ENCODE data around the gene CWH43.
"Not testable (repeated sequence)": the region's sequence is repeated elsewhere in the genome, so short reads cannot be mapped to it uniquely, and the experiment has no call there.

Gene CWH43

GRCh38 chr4:49018718-49019295, 32.7 kb downstream of the CWH43 start:
- H3K27me3 ChIP-seq (ENCODE audit: insufficient read depth, low read length), result no peaks in the 10 kb centered on the region
- H3K4me3 ChIP-seq (ENCODE audit: low read length), result no peak overlapping the region
- H3K9ac ChIP-seq (ENCODE audit: low read depth, low read length), result no peak overlapping the region
- no peaks in the 10 kb centered on the region for H3K4me1 ChIP-seq (ENCODE audit: insufficient read depth, low read length)
- H3K36me3 ChIP-seq (ENCODE audit: insufficient read depth, low read length), result no peaks in the 10 kb centered on the region
- H3K9me3 ChIP-seq (ENCODE audit: insufficient read depth, low read depth, low read length), result peaks cover 75% of the 10 kb centered on the region
- WGBS, result 71% methylated on average over 1 of the region's 2 CpGs
- H3K27ac ChIP-seq (ENCODE audit: low read depth, low read length), result no peak overlapping the region

- Histone ChIP-seq H3K9me3 (ENCODE audit: insufficient read depth, low read depth, low read length) (peaks cover 95% of the 10 kb centered on the region), H3K4me1 (ENCODE audit: insufficient read depth, low read length) (no peaks in the 10 kb centered on the region), H3K4me3 (ENCODE audit: low read length) (no peak overlapping the region), H3K36me3 (ENCODE audit: insufficient read depth, low read length) (no peaks in the 10 kb centered on the region), H3K9ac (ENCODE audit: low read depth, low read length) (no peak overlapping the region), H3K27me3 (ENCODE audit: insufficient read depth, low read length) (no peaks in the 10 kb centered on the region), H3K27ac (ENCODE audit: low read depth, low read length) (no peak overlapping the region)
- WGBS, result 69% methylated on average over 11 of the region's 11 CpGs
These were observed 46.5 kb downstream of the CWH43 start for GRCh38 chr4:49032440-49033161.

DNA sequence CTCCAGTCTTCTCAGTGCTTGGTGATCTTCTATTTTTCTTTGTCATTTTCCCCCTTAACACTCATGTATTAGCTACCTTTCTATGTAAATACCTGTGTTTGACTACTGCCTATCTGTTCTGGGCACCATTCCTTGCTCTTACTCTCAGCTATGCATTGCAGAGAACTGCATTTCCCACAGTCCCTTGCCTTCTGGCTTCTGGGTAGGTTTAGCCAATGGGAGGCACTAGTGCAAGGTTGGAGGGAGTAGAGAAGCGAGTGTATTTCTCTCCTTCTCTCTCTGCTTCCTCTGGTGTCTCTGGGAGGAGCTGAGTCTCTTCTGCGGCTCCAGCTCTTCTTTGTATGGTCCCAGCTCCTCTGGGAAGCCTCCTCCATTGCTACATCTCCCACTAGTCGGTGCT, 50.5 kb downstream of the CWH43 start:
- Histone ChIP-seq H3K9ac (ENCODE audit: low read depth, low read length) (no peak overlapping the region), H3K27ac (ENCODE audit: low read depth, low read length) (no peak overlapping the region), H3K4me1 (ENCODE audit: insufficient read depth, low read length) (no peaks in the 10 kb centered on the region), H3K4me3 (ENCODE audit: low read length) (no peak overlapping the region), H3K36me3 (ENCODE audit: insufficient read depth, low read length) (no peaks in the 10 kb centered on the region), H3K9me3 (ENCODE audit: insufficient read depth, low read depth, low read length) (peaks cover 70% of the 10 kb centered on the region), H3K27me3 (ENCODE audit: insufficient read depth, low read length) (no peaks in the 10 kb centered on the region)
- 48% methylated on average over 2 of the region's 3 CpGs for WGBS

- Histone ChIP-seq H3K9ac (ENCODE audit: low read depth, low read length) (no peak overlapping the region), H3K4me3 (ENCODE audit: low read length) (no peak overlapping the region), H3K9me3 (ENCODE audit: insufficient read depth, low read depth, low read length) (peaks cover 73% of the 10 kb centered on the region), H3K27ac (ENCODE audit: low read depth, low read length) (no peak overlapping the region), H3K27me3 (ENCODE audit: insufficient read depth, low read length) (no peaks in the 10 kb centered on the region), H3K36me3 (ENCODE audit: insufficient read depth, low read length) (no peaks in the 10 kb centered on the region), H3K4me1 (ENCODE audit: insufficient read depth, low read length) (no peaks in the 10 kb centered on the region)
- 63% methylated on average over 3 of the region's 3 CpGs for WGBS
These were observed 58.2 kb downstream of the CWH43 start for GRCh38 chr4:49044270-49044669.

- H3K9ac ChIP-seq (ENCODE audit: low read depth, low read length), result no peak overlapping the region
- no peaks in the 10 kb centered on the region for H3K27me3 ChIP-seq (ENCODE audit: insufficient read depth, low read length)
- H3K9me3 ChIP-seq (ENCODE audit: insufficient read depth, low read depth, low read length), result peaks cover 92% of the 10 kb centered on the region
- H3K4me3 ChIP-seq (ENCODE audit: low read length), result no peak overlapping the region
- H3K4me1 ChIP-seq (ENCODE audit: insufficient read depth, low read length), result no peaks in the 10 kb centered on the region
- no peak overlapping the region for H3K27ac ChIP-seq (ENCODE audit: low read depth, low read length)
- no peaks in the 10 kb centered on the region for H3K36me3 ChIP-seq (ENCODE audit: insufficient read depth, low read length)
These were observed 72.2 kb downstream of the CWH43 start for GRCh38 chr4:49058306-49058705.

GRCh38 chr4:49063670-49064069, 77.6 kb downstream of the CWH43 start:
- peaks cover 94% of the 10 kb centered on the region for H3K9me3 ChIP-seq (ENCODE audit: insufficient read depth, low read depth, low read length)
- no peaks in the 10 kb centered on the region for H3K27me3 ChIP-seq (ENCODE audit: insufficient read depth, low read length)
- H3K4me3 ChIP-seq (ENCODE audit: low read length), result no peak overlapping the region
- no peaks in the 10 kb centered on the region for H3K36me3 ChIP-seq (ENCODE audit: insufficient read depth, low read length)
- 48% methylated on average over 2 of the region's 2 CpGs for WGBS
- H3K27ac ChIP-seq (ENCODE audit: low read depth, low read length), result no peak overlapping the region
- no peak overlapping the region for H3K9ac ChIP-seq (ENCODE audit: low read depth, low read length)
- H3K4me1 ChIP-seq (ENCODE audit: insufficient read depth, low read length), result no peaks in the 10 kb centered on the region

GRCh38 chr4:49072196-49072595, 86.1 kb downstream of the CWH43 start:
- not testable (repeated sequence) for H3K9ac ChIP-seq (ENCODE audit: low read depth, low read length); H3K4me1 ChIP-seq (ENCODE audit: insufficient read depth, low read length); H3K4me3 ChIP-seq (ENCODE audit: low read length); H3K27me3 ChIP-seq (ENCODE audit: insufficient read depth, low read length); H3K36me3 ChIP-seq (ENCODE audit: insufficient read depth, low read length); H3K27ac ChIP-seq (ENCODE audit: low read depth, low read length)
- 81% methylated on average over 11 of the region's 11 CpGs for WGBS
- peaks cover 22% of the 10 kb centered on the region for H3K9me3 ChIP-seq (ENCODE audit: insufficient read depth, low read depth, low read length)

DNA sequence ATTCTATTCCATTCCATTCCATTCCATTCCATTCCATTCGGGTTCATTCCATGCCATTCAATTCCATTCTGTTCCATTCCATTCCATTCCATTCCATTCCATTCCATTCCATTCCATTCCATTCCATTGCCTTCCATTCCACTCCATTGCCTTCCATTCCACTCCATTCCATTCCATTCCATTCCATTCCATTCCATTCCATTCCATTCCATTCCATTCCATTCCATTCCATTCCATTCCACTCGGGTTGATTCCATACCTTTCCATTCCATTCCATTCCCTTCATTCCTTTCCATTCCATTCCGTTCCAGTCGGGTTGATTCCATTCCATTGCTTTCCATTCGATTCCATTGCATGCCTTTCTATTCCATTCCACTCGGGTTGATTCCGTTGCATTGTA, 105.8 kb downstream of the CWH43 start:
- H3K36me3 ChIP-seq (ENCODE audit: insufficient read depth, low read length); H3K9ac ChIP-seq (ENCODE audit: low read depth, low read length); H3K4me3 ChIP-seq (ENCODE audit: low read length); H3K4me1 ChIP-seq (ENCODE audit: insufficient read depth, low read length); H3K27me3 ChIP-seq (ENCODE audit: insufficient read depth, low read length); H3K27ac ChIP-seq (ENCODE audit: low read depth, low read length): not testable (repeated sequence)
- WGBS, result 71% methylated on average over 7 of the region's 7 CpGs
- peaks cover 69% of the 10 kb centered on the region for H3K9me3 ChIP-seq (ENCODE audit: insufficient read depth, low read depth, low read length)

GRCh38 chr4:49092608-49093135, 106.6 kb downstream of the CWH43 start:
- H3K27me3 ChIP-seq (ENCODE audit: insufficient read depth, low read length); H3K9ac ChIP-seq (ENCODE audit: low read depth, low read length); H3K36me3 ChIP-seq (ENCODE audit: insufficient read depth, low read length); H3K4me1 ChIP-seq (ENCODE audit: insufficient read depth, low read length); H3K27ac ChIP-seq (ENCODE audit: low read depth, low read length): not testable (repeated sequence)
- Histone ChIP-seq H3K9me3 (ENCODE audit: insufficient read depth, low read depth, low read length) (peaks cover 69% of the 10 kb centered on the region), H3K4me3 (ENCODE audit: low read length) (peak overlapping the region; percentile 1; the same call in 1 of the 2 replicates)
- WGBS, result 71% methylated on average over 11 of the region's 11 CpGs

DNA sequence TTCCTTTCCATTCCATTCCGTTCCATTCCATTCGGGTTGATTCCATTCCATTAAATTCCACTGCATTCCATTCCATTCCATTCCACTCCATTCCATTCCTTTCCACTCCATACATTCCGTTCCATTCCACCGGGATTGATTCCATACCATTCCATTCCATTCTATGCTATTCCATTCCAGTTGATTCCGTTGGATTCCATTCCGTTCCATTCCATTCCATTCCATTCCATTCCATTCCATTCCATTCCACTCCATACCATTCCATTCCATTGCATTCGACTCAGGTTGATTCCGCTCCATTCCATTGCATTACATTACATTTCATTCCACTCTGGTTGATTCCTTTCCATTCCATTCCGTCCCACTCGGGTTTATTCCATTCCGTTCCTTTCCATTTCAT, 110.1 kb downstream of the CWH43 start:
- Histone ChIP-seq H3K4me3 (ENCODE audit: low read length) (peak overlapping the region; percentile 22; the same call in 1 of the 2 replicates), H3K9me3 (ENCODE audit: insufficient read depth, low read depth, low read length) (peaks cover 60% of the 10 kb centered on the region)
- H3K36me3 ChIP-seq (ENCODE audit: insufficient read depth, low read length); H3K27ac ChIP-seq (ENCODE audit: low read depth, low read length); H3K4me1 ChIP-seq (ENCODE audit: insufficient read depth, low read length); H3K9ac ChIP-seq (ENCODE audit: low read depth, low read length); H3K27me3 ChIP-seq (ENCODE audit: insufficient read depth, low read length): not testable (repeated sequence)
- 77% methylated on average over 11 of the region's 11 CpGs for WGBS

DNA sequence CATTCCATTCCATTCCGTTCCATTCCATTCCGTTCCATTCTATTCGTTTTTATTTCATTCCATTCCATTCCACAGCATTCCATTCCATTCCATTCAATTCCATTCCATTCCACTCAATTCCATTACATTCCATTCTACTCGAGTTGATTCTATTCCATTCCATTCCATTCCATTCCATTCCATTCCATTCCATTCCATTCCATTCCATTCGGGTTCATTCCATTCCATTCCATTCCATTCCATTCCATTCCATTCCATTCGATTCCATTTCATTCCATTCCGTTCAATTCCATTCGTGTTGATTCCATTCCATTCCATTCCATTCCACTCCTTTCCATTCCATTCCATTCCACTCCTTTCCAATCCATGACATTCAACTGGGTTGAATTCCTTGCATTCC, 110.6 kb downstream of the CWH43 start:
- peaks cover 56% of the 10 kb centered on the region for H3K9me3 ChIP-seq (ENCODE audit: insufficient read depth, low read depth, low read length)
- not testable (repeated sequence) for H3K4me1 ChIP-seq (ENCODE audit: insufficient read depth, low read length); H3K27me3 ChIP-seq (ENCODE audit: insufficient read depth, low read length); H3K27ac ChIP-seq (ENCODE audit: low read depth, low read length); H3K9ac ChIP-seq (ENCODE audit: low read depth, low read length); H3K36me3 ChIP-seq (ENCODE audit: insufficient read depth, low read length)
- H3K4me3 ChIP-seq (ENCODE audit: low read length), result peak overlapping the region; percentile 22; the same call in 1 of the 2 replicates
- WGBS, result 64% methylated on average over 8 of the region's 8 CpGs
